Right atrium auricular region (tissue), 2 donors: ENCODE data around the gene TNFRSF4. TPM values are rescaled to one million over a fixed set of nuclear protein-coding genes. Genes with fewer than 3 reads are reported as not detected.

Experiments used
- DNase-seq: peaks from one replicate; pipeline ENCODE4 v3.0.0-alpha.2; 2019; ENCODE audit warnings: low spot score
- H3K27ac ChIP-seq, 2 donors: fragments of 200-600 bp; sonication (generic); 1 replicate in 1 of 2; 2 replicates in 1 of 2; pipeline ENCODE4 v1.5.1; 2016 to 2019
- H3K27me3 ChIP-seq, 2 donors: fragments of 200-600 bp; sonication (generic); one replicate each; pipeline versions ENCODE4 v1.5.1 to v1.6.0; 2017 to 2019
- H3K36me3 ChIP-seq: fragments of 200-600 bp; sonication (generic); one replicate; pipeline ENCODE4 v1.5.1; 2016
- H3K4me1 ChIP-seq, 2 donors: fragments of 200-600 bp; sonication (generic); one replicate each; pipeline versions ENCODE4 v1.5.1 to v1.6.0; 2017 to 2019
- H3K4me3 ChIP-seq, 2 donors: fragments of 200-600 bp; sonication (generic); 1 replicate in 1 of 2; 2 replicates in 1 of 2; pipeline ENCODE4 v1.5.1; 2017 to 2019; ENCODE audit warnings: mild to moderate bottlenecking in 1 of 2, moderate library complexity in 1 of 2
- H3K9me3 ChIP-seq, 2 donors: fragments of 200-600 bp; sonication (generic); one replicate each; pipeline ENCODE4 v1.5.1; 2019
- CTCF ChIP-seq, 2 donors: fragments of 200-600 bp; sonication (generic); IDR thresholded peaks; one replicate each; pipeline ENCODE4 v1.5.1; 2019; ENCODE audit warnings: antibody characterized with exemption in 2 of 2
- total RNA-seq, 2 donors: library from RNA; depleted of rRNA; stranded (reverse); fragments of >200 nt; gene quantifications; one replicate each; pipeline ENCODE4 v1.1.0, GENCODE V29; 2016

The TNFRSF4 gene
- total RNA-seq, 2 donors from 2014 or later = 0.59 to 0.79 TPM

GRCh38 chr1:1199961-1200875 is 13.7 kb downstream of the TNFRSF4 start:
- Histone ChIP-seq H3K9me3 (no peaks in the 10 kb centered on the region), H3K4me3 (peak overlapping the region in 1 of 2 donors; percentile 56), H3K4me1 (peaks cover 0 to 11% of the 10 kb centered on the region in 2 donors), H3K27ac (no peak overlapping the region), H3K36me3 (no peaks in the 10 kb centered on the region), H3K27me3 (no peaks in the 10 kb centered on the region)
- TF ChIP-seq CTCF (IDR thresholded peaks at IDR 0.05) = no peak
- no peak for DNase-seq

GRCh38 chr1:1199141-1199960 is 14.6 kb downstream of the TNFRSF4 start:
- no peaks in the 10 kb centered on the region for H3K36me3 ChIP-seq
- peaks cover 0 to 7% of the 10 kb centered on the region in 2 donors for H3K9me3 ChIP-seq
- no peak for TF ChIP-seq CTCF (IDR thresholded peaks at IDR 0.05)
- H3K27ac ChIP-seq = no peak overlapping the region
- peaks cover 0 to 11% of the 10 kb centered on the region in 2 donors for H3K4me1 ChIP-seq
- no peak overlapping the region for H3K4me3 ChIP-seq
- no peak for DNase-seq
- no peaks in the 10 kb centered on the region for H3K27me3 ChIP-seq

- no peaks in the 10 kb centered on the region for H3K36me3 ChIP-seq
- no peak overlapping the region for H3K27ac ChIP-seq
- H3K4me1 ChIP-seq = peaks cover 0 to 11% of the 10 kb centered on the region in 2 donors
- DNase-seq = no peak
- no peak overlapping the region for H3K4me3 ChIP-seq
- peaks cover 0 to 7% of the 10 kb centered on the region in 2 donors for H3K9me3 ChIP-seq
- no peaks in the 10 kb centered on the region for H3K27me3 ChIP-seq
- no peak for TF ChIP-seq CTCF (IDR thresholded peaks at IDR 0.05)
Measured at GRCh38 chr1:1198423-1199140, 15.4 kb downstream of the TNFRSF4 start.

- Histone ChIP-seq H3K27me3 (no peaks in the 10 kb centered on the region), H3K9me3 (peaks cover 0 to 7% of the 10 kb centered on the region in 2 donors), H3K4me1 (peaks cover 0 to 11% of the 10 kb centered on the region in 2 donors), H3K36me3 (no peaks in the 10 kb centered on the region), H3K4me3 (no peak overlapping the region), H3K27ac (no peak overlapping the region)
- no peak for DNase-seq
- TF ChIP-seq CTCF (IDR thresholded peaks at IDR 0.05) = no peak
Measured at GRCh38 chr1:1197551-1198422, 16.2 kb downstream of the TNFRSF4 start.

GRCh38 chr1:1197188-1197500 is 16.8 kb downstream of the TNFRSF4 start:
- TF ChIP-seq CTCF (IDR thresholded peaks at IDR 0.05) = no peak
- H3K27ac ChIP-seq = no peak overlapping the region
- no peak for DNase-seq
- H3K36me3 ChIP-seq = no peaks in the 10 kb centered on the region
- peaks cover 0 to 11% of the 10 kb centered on the region in 2 donors for H3K4me1 ChIP-seq
- H3K9me3 ChIP-seq = peaks cover 0 to 7% of the 10 kb centered on the region in 2 donors
- no peak overlapping the region for H3K4me3 ChIP-seq
- H3K27me3 ChIP-seq = no peaks in the 10 kb centered on the region
